ENCODE data around the gene SPAG9. TPM values are rescaled to one million over a fixed set of nuclear protein-coding genes. Genes with fewer than 3 reads are reported as not detected.
A peak's percentile ranks its signal among the peaks of the same experiment; 100 is the strongest.

SPAG9 gene
- total and polyA plus RNA-seq, 5 experiments from 2014 or later = 2.1 to 58.0 (median 3.9) TPM

GRCh38 chr17:50918933-50919296 is 201.8 kb downstream of the SPAG9 start:
- peak; percentile 23 to 30 for ATAC-seq
- peak in 6 of 10 donors; percentile 25 to 50 (median 39) for DNase-seq
- Mint-ChIP-seq H3K4me1 (peaks cover 32 to 73% (median 65%) of the 10 kb centered on the region in 4 donors), H3K36me3 (no peaks in the 10 kb centered on the region), H3K27me3 (no peaks in the 10 kb centered on the region), H3K27ac (peak overlapping the region; percentile 97 to 100 (median 99)), H3K4me3 (peak overlapping the region; percentile 66 to 92 (median 82)), H3K9me3 (no peaks in the 10 kb centered on the region)
- POLR2A ChIA-PET = interaction anchor here (0.7 to 21.5 kb wide), 14 partner anchors 10 to 67 kb away, joined by 3 to 544 read pairs (median 4); partner anchors contain the start of gene TOB1

- Mint-ChIP-seq H3K4me1 (peaks cover 37 to 75% (median 71%) of the 10 kb centered on the region in 4 donors), H3K36me3 (no peaks in the 10 kb centered on the region), H3K4me3 (peak overlapping the region in 9 of 10 donors; percentile 7 to 81 (median 52)), H3K27me3 (no peaks in the 10 kb centered on the region), H3K27ac (peak overlapping the region; percentile 82 to 100 (median 99)), H3K9me3 (no peaks in the 10 kb centered on the region)
- no peak for DNase-seq
- POLR2A ChIA-PET = interaction anchor here (0.7 to 21.5 kb wide), 14 partner anchors 8 to 66 kb away, joined by 3 to 544 read pairs (median 5); partner anchors contain the start of gene TOB1
- ATAC-seq = no peak
Observed at GRCh38 chr17:50918071-50918932, 202.4 kb downstream of the SPAG9 start.

GRCh38 chr17:50917418-50917743 is 203.3 kb downstream of the SPAG9 start:
- H3K4me3 Mint-ChIP-seq = peak overlapping the region in 3 of 10 donors; percentile 18 to 81 (median 39)
- ATAC-seq (no peak), DNase-seq (no peak)
- no peaks in the 10 kb centered on the region for H3K27me3 Mint-ChIP-seq
- POLR2A ChIA-PET = interaction anchor here (1.0 to 21.5 kb wide), 7 partner anchors 8 to 65 kb away, joined by 3 to 544 read pairs (median 9); partner anchors contain the start of gene TOB1
- H3K27ac Mint-ChIP-seq = peak overlapping the region; percentile 24 to 100 (median 90)
- no peaks in the 10 kb centered on the region for H3K9me3 Mint-ChIP-seq
- H3K36me3 Mint-ChIP-seq = no peaks in the 10 kb centered on the region
- H3K4me1 Mint-ChIP-seq = peaks cover 37 to 79% (median 73%) of the 10 kb centered on the region in 4 donors

GRCh38 chr17:50916708-50917417 is 203.8 kb downstream of the SPAG9 start:
- H3K27ac Mint-ChIP-seq = peak overlapping the region; percentile 55 to 100 (median 90)

GRCh38 chr17:50916026-50916707 is 204.5 kb downstream of the SPAG9 start:
- H3K4me1 Mint-ChIP-seq = peaks cover 34 to 85% (median 77%) of the 10 kb centered on the region in 4 donors
- no peaks in the 10 kb centered on the region for H3K36me3 Mint-ChIP-seq
- DNase-seq (no peak), ATAC-seq (no peak)
- peak overlapping the region; percentile 69 to 100 (median 88) for H3K27ac Mint-ChIP-seq
- POLR2A ChIA-PET = interaction anchor here (1.0 to 21.5 kb wide), 8 partner anchors 9 to 64 kb away, joined by 3 to 544 read pairs (median 12); partner anchors contain the start of gene TOB1
- H3K4me3 Mint-ChIP-seq = peak overlapping the region in 4 of 10 donors; percentile 21 to 72 (median 32)
- no peaks in the 10 kb centered on the region for H3K9me3 Mint-ChIP-seq
- H3K27me3 Mint-ChIP-seq = no peaks in the 10 kb centered on the region

More at GRCh38 chr17:50916708-50917417, 203.8 kb downstream of the SPAG9 start:
- ATAC-seq = no peak
- Mint-ChIP-seq H3K4me1 (peaks cover 34 to 82% (median 77%) of the 10 kb centered on the region in 4 donors), H3K27me3 (no peaks in the 10 kb centered on the region), H3K9me3 (no peaks in the 10 kb centered on the region), H3K36me3 (no peaks in the 10 kb centered on the region), H3K4me3 (peak overlapping the region in 6 of 10 donors; percentile 7 to 81 (median 30))
- POLR2A ChIA-PET = interaction anchor here (1.0 to 21.5 kb wide), 9 partner anchors 8 to 64 kb away, joined by 3 to 544 read pairs (median 6); partner anchors contain the start of gene TOB1
- DNase-seq = no peak

GRCh38 chr17:50914505-50915063 is 206.1 kb downstream of the SPAG9 start:
- H3K4me1 Mint-ChIP-seq = peaks cover 37 to 91% (median 81%) of the 10 kb centered on the region in 4 donors
- H3K9me3 Mint-ChIP-seq = no peaks in the 10 kb centered on the region
- ATAC-seq (no peak), DNase-seq (no peak)
- POLR2A ChIA-PET = interaction anchor here (0.6 to 21.5 kb wide), 9 partner anchors 10 to 62 kb away, joined by 3 to 544 read pairs (median 5); partner anchors contain the start of gene TOB1
- no peaks in the 10 kb centered on the region for H3K36me3 Mint-ChIP-seq
- H3K27ac Mint-ChIP-seq = peak overlapping the region; percentile 57 to 100 (median 86)
- H3K27me3 Mint-ChIP-seq = no peaks in the 10 kb centered on the region
- peak overlapping the region in 4 of 10 donors; percentile 26 to 73 (median 44) for H3K4me3 Mint-ChIP-seq

- Mint-ChIP-seq H3K36me3 (no peaks in the 10 kb centered on the region), H3K4me1 (peaks cover 35 to 94% (median 82%) of the 10 kb centered on the region in 4 donors), H3K4me3 (peak overlapping the region in 7 of 10 donors; percentile 43 to 80 (median 67)), H3K27ac (peak overlapping the region; percentile 90 to 100 (median 98)), H3K9me3 (no peaks in the 10 kb centered on the region), H3K27me3 (no peaks in the 10 kb centered on the region)
- DNase-seq (no peak), ATAC-seq (no peak)
- POLR2A ChIA-PET = interaction anchor here (0.7 to 21.5 kb wide), 6 partner anchors 11 to 60 kb away, joined by 3 to 544 read pairs (median 12); partner anchors contain the start of gene TOB1
Observed at GRCh38 chr17:50913120-50913519, 207.5 kb downstream of the SPAG9 start.

Other genes with a start within 250 kb of the SPAG9 start
- 10 to 100 TPM; 15.8 to 20.0 TPM for gene NME1, start 32.7 kb upstream of the SPAG9 start, total RNA-seq
- gene NME1, start 32.7 kb upstream of the SPAG9 start, polyA plus RNA-seq = 10 to 100 TPM; 64.6 to 95.2 (median 82.1) TPM
- gene NME2, start 45.5 kb upstream of the SPAG9 start, total RNA-seq = 100 to 1,000 TPM; 186 to 198 TPM
- 100 to 1,000 TPM; 286 to 385 (median 338) TPM for gene NME2, start 45.5 kb upstream of the SPAG9 start, polyA plus RNA-seq
- gene MBTD1, start 139.2 kb upstream of the SPAG9 start, total RNA-seq = 10 to 100 TPM; 33.7 to 39.4 TPM
- gene MBTD1, start 139.2 kb upstream of the SPAG9 start, polyA plus RNA-seq = 1 to 10 TPM; 4.2 to 6.4 (median 5.9) TPM
- gene UTP18, start 139.7 kb upstream of the SPAG9 start, total RNA-seq = 10 to 100 TPM; 46.1 to 49.3 TPM
- gene UTP18, start 139.7 kb upstream of the SPAG9 start, polyA plus RNA-seq = 10 to 100 TPM; 42.5 to 70.8 (median 54.4) TPM

All from naive thymus-derived CD8-positive, alpha-beta T cell (primary cell).